HCT116 (cell line): ENCODE results near the gene GRK2. TPM values are rescaled to one million over a fixed set of nuclear protein-coding genes. Genes with fewer than 3 reads are reported as not detected.
A peak's percentile ranks its signal among the peaks of the same experiment; 100 is the strongest.

Experiments
- ATAC-seq: fragments of 200-7000 bp; cut with Tn5 transposase; 2 replicates; pipeline ENCODE4 v1.9.1; 2020; ENCODE audit warnings: mild to moderate bottlenecking, moderate library complexity
- BruUV-seq: library from RNA; stranded (reverse); fragments of 400-500 nt; replicated peaks from 2 replicates; lab custom pipeline; 2021; lab: Mats Ljungman, UMichigan
- CTCF ChIA-PET: fragments of 300-600 bp; sonication (Branson Sonifier 250); formaldehyde crosslinking; loops from one replicate; lab custom pipeline; 2021; ENCODE audit warnings: antibody characterized with exemption; lab: Charles Lee
- POLR2A ChIA-PET: fragments of 300-600, 350-600 bp; sonication (Branson Sonifier 250); formaldehyde crosslinking; loops from one replicate; lab custom pipeline; 2021; ENCODE audit warnings: antibody characterized with exemption; lab: Charles Lee
- RAD21 ChIA-PET, 2 experiments: fragments of 300-600 bp; sonication (Branson Sonifier 250); formaldehyde crosslinking; loops; one replicate each; lab custom pipeline; 2023; ENCODE audit warnings: low total read pairs in 2 of 2; ENCODE audit not compliant: uncharacterized antibody in 2 of 2, unreplicated experiment in 2 of 2, low non-redundant PET in 1 of 2; lab: Charles Lee
- DNase-seq: peaks from one replicate; pipeline ENCODE4 v3.0.0-alpha.2; 2010; ENCODE audit warnings: low read depth, low spot score
- H2AFZ ChIP-seq: fragments of 200-600 bp; shearing (Covaris generic), sonication (generic); 2 replicates; pipeline ENCODE4 v1.6.1; 2017; ENCODE audit warnings: low read depth, mixed run types, mixed read lengths, antibody characterized with exemption, low read length; ENCODE audit not compliant: poor library complexity, severe bottlenecking
- H3K27ac ChIP-seq: 2 replicates; pipeline ENCODE4 v1.5.1; 2012; ENCODE audit warnings: low read depth, low read length
- H3K27me3 ChIP-seq: fragments of 200-600 bp; sonication (generic); 2 replicates; pipeline ENCODE4 v1.6.1; 2016; ENCODE audit warnings: mixed run types, low read length, mixed read lengths; ENCODE audit not compliant: insufficient read depth
- H3K36me3 ChIP-seq, 2 experiments: fragments of 200-500 bp in 1 of 2; fragments of 200-600 bp in 1 of 2; sonication (Bioruptor generic) in 1 of 2; sonication (generic) in 1 of 2; 2 replicates each; pipeline versions ENCODE4 v1.5.1 to v1.6.1; 2014 to 2016; ENCODE audit warnings: low read length in 2 of 2, inconsistent platforms in 1 of 2, mixed read lengths in 1 of 2, mixed run types in 1 of 2; ENCODE audit not compliant: insufficient read depth in 2 of 2, control insufficient read depth in 1 of 2
- H3K4me1 ChIP-seq, 2 experiments: fragments of 200-600 bp in 1 of 2; sonication (generic) in 1 of 2; 2 replicates each; pipeline versions ENCODE4 v1.5.1 to v1.6.1; 2012 to 2017; ENCODE audit warnings: low read length in 2 of 2, inconsistent platforms in 1 of 2, mild to moderate bottlenecking in 1 of 2, mixed read lengths in 1 of 2, mixed run types in 1 of 2, moderate library complexity in 1 of 2; ENCODE audit not compliant: insufficient read depth in 2 of 2, control insufficient read depth in 1 of 2
- H3K4me2 ChIP-seq: fragments of 200-600 bp; sonication (generic); 2 replicates; pipeline ENCODE4 v1.6.1; 2017; ENCODE audit warnings: mixed run types, low read length, mixed read lengths
- H3K4me3 ChIP-seq, 2 experiments: fragments of 200-600 bp in 1 of 2; sonication (generic) in 1 of 2; replicated peaks in 1 of 2; 2 replicates each; pipeline ENCODE4 v1.5.1; 2011 to 2016; ENCODE audit warnings: low read length in 2 of 2, control low read depth in 1 of 2, low read depth in 1 of 2, mild to moderate bottlenecking in 1 of 2, mixed read lengths in 1 of 2, mixed run types in 1 of 2
- H3K79me2 ChIP-seq: fragments of 200-600 bp; sonication (generic); 2 replicates; pipeline ENCODE4 v1.6.1; 2017; ENCODE audit warnings: mild to moderate bottlenecking, mixed run types, low read length, moderate library complexity, mixed read lengths; ENCODE audit not compliant: insufficient read depth
- H3K9ac ChIP-seq: fragments of 200-600 bp; sonication (generic); 2 replicates; pipeline ENCODE4 v1.6.1; 2016; ENCODE audit warnings: low read length, mixed read lengths
- H3K9me2 ChIP-seq: fragments of 200-600 bp; sonication (generic), shearing (Covaris generic); 2 replicates; pipeline ENCODE4 v1.6.1; 2017; ENCODE audit warnings: mixed run types, mild to moderate bottlenecking, moderate library complexity; ENCODE audit not compliant: insufficient read depth
- H3K9me3 ChIP-seq, 2 experiments: fragments of 200-500 bp in 1 of 2; fragments of 200-600 bp in 1 of 2; sonication (Bioruptor generic) in 1 of 2; sonication (generic) in 1 of 2; 2 replicates each; pipeline ENCODE4 v1.6.1; 2014 to 2017; ENCODE audit warnings: low read length in 2 of 2, mixed read lengths in 2 of 2, inconsistent platforms in 1 of 2, low read depth in 1 of 2, mild to moderate bottlenecking in 1 of 2, mixed run types in 1 of 2, moderate library complexity in 1 of 2; ENCODE audit not compliant: control insufficient read depth in 1 of 2, insufficient read depth in 1 of 2
- H4K20me1 ChIP-seq: fragments of 200-600 bp; sonication (generic), shearing (Covaris generic); 2 replicates; pipeline ENCODE4 v1.6.1; 2017; ENCODE audit warnings: mixed run types, mild to moderate bottlenecking, moderate library complexity; ENCODE audit not compliant: insufficient read depth
- CBX3 ChIP-seq: IDR thresholded peaks from 2 replicates; pipeline ENCODE4 v1.6.1; 2012; ENCODE audit warnings: low read depth
- POLR2A ChIP-seq: IDR thresholded peaks from 2 replicates; pipeline ENCODE4 v1.7.0; 2011; ENCODE audit warnings: borderline replicate concordance; ENCODE audit not compliant: insufficient read depth, insufficient read length; ENCODE audit errors: extremely low read depth
- SRF ChIP-seq: IDR thresholded peaks from 2 replicates; pipeline ENCODE4 v1.6.1; 2012; ENCODE audit warnings: low read depth
- intact Hi-C: fragments of 100-400 bp; cut with micrococcal nuclease; formaldehyde crosslinking; loops from 2 replicates; pipeline ENCODE4 v1.10.0; 2022
- total RNA-seq: library from RNA; stranded (reverse); gene quantifications from one replicate; pipeline ENCODE4 v1.2.1, GENCODE V29; 2021; ENCODE audit not compliant: unreplicated experiment
- TF ChIP-seq, protein P1 (sequence below): IDR thresholded peaks from 2 replicates; pipeline ENCODE4 v1.6.1; 2011; ENCODE audit warnings: mild to moderate bottlenecking, low read length, moderate library complexity; ENCODE audit not compliant: insufficient replicate concordance; ENCODE audit errors: extremely low read depth

GRK2 gene
- total RNA-seq, 1 experiment from 2014 or later, result 83.0 TPM

DNA sequence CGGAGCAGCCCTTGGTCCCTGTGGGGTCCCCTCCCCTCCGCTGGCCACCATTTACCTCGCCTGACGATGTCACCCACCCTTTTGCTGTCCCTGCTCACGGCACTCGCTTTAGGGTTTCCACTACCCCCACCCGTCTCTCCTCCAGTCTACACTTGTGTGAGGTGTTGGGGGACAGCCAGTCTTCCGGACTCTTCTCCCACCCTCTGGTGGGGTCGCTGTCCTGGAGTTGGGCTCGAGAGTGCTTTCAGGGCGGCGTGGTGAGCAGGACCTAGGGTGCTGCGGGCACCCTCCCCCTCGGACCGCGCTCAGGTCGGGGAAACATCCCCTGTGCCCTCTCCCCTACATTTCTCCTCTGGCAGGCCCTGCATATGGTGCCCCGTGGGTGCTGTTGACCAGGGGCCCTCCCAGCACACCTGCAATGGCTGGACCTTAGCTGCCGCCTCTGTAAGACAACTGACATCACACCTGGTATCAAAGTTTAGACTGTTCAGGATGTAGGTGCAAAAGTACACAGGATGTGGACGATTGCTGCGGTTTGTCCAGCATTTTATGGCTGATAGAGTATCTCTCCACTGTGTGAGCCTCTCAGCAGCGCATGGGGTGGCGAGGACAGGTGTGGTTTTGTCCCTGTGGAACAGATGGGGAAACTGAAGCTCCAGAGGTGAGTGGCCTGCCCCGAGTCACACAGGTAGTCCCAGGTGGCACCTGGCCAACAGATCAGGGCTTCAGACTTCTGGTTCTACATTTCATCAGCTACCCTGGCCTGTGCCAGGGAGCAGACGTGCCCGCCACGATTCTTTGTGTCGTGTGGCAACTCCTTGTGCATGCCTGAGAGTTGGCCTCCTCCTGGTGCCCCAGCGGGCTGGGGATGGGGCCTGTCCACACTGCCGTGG lies 1.2 kb downstream of the GRK2 start:
- Histone ChIP-seq H2AFZ (no peak overlapping the region), H4K20me1 (no peaks in the 10 kb centered on the region), H3K4me1 (peaks cover 12 to 28% of the 10 kb centered on the region in 2 experiments; a peak in 3 of 4 replicates), H3K4me3 (peak overlapping the region; percentile 71 to 98), H3K27me3 (no peaks in the 10 kb centered on the region), H3K9ac (peak overlapping the region; percentile 84), H3K9me3 (no peaks in the 10 kb centered on the region), H3K36me3 (peaks cover 2 to 15% of the 10 kb centered on the region in 2 experiments; a peak in 1 of 4 replicates), H3K9me2 (no peaks in the 10 kb centered on the region), H3K27ac (peak overlapping the region; percentile 84), H3K79me2 (peaks cover 59% of the 10 kb centered on the region), H3K4me2 (peak overlapping the region; percentile 96)
- ATAC-seq (no peak), DNase-seq (no peak)
- POLR2A ChIA-PET, result no interaction called here
- RAD21 ChIA-PET, result no interaction called here
- intact Hi-C loops, result no loop called here
- no peak for TF ChIP-seq CBX3
- CTCF ChIA-PET, result interaction anchor here (1.0 to 1.3 kb wide), 4 partner anchors 10 to 122 kb away, joined by 3 to 10 read pairs (median 6); no protein-coding TSS in a partner anchor
- no TSS peak for BruUV-seq

DNA sequence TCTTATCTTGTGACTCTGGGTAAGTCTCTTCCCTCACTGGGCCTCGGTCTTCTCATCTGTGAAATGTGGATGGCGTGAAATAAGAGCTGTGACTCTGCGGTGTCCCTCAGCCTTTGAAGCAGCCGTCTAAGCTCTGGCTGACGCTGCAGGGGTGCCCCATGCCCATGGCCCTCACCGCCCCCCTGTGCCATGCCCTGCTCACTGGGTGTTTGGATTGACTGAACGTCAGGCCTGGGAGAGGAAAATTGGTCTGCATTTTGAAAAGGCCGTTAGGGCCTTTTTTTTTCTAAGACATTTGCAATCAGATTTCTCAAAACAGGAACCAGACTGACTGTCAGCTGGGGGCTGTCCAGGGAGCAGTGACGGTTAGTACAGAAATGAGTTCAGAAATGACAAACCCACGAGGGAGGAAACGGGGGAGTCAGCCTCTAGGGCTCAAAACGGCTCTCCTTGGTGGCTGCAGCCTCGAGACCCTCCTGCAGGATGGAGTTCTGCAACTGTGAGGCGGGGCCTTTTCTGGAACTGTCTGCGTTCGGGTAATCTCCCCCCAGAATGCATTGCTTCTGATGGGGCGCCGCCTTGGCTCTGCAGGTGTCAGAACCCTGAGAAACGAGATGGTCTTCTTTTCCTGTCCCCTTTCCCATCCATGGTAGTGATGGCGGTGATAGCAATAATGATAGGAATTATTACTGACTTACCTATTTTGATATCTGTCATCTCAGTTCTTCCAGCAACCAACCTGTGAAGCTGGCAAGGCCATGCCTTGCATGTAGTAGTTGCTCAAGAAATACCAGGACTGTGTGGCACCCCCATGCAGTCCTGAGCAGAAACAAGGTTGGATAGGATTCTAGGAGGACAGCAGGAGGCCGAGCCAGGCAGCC lies 2.0 kb downstream of the GRK2 start:
- H3K27me3 ChIP-seq, result no peaks in the 10 kb centered on the region
- no peak overlapping the region for H3K9ac ChIP-seq
- peak overlapping the region; percentile 84; the same call in 1 of the 2 replicates for H3K27ac ChIP-seq
- H3K4me2 ChIP-seq, result peak overlapping the region; percentile 96
- no peaks in the 10 kb centered on the region for H3K9me2 ChIP-seq
- no peaks in the 10 kb centered on the region for H3K9me3 ChIP-seq
- peaks cover 2 to 15% of the 10 kb centered on the region in 2 experiments; a peak in 1 of 4 replicates for H3K36me3 ChIP-seq
- ChIA-PET POLR2A (no interaction called here), CTCF (interaction anchor here (1.0 to 1.1 kb wide), 2 partner anchors 49 to 121 kb away, joined by 3 to 7 read pairs; no protein-coding TSS in a partner anchor), RAD21 (no interaction called here)
- peaks cover 8 to 19% of the 10 kb centered on the region in 2 experiments; a peak in 3 of 4 replicates for H3K4me1 ChIP-seq
- no peak overlapping the region for H2AFZ ChIP-seq
- TF ChIP-seq, protein P1, sequence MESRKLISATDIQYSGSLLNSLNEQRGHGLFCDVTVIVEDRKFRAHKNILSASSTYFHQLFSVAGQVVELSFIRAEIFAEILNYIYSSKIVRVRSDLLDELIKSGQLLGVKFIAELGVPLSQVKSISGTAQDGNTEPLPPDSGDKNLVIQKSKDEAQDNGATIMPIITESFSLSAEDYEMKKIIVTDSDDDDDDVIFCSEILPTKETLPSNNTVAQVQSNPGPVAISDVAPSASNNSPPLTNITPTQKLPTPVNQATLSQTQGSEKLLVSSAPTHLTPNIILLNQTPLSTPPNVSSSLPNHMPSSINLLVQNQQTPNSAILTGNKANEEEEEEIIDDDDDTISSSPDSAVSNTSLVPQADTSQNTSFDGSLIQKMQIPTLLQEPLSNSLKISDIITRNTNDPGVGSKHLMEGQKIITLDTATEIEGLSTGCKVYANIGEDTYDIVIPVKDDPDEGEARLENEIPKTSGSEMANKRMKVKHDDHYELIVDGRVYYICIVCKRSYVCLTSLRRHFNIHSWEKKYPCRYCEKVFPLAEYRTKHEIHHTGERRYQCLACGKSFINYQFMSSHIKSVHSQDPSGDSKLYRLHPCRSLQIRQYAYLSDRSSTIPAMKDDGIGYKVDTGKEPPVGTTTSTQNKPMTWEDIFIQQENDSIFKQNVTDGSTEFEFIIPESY, result no peak
- TF ChIP-seq SRF (no peak), POLR2A (no peak)
- no peaks in the 10 kb centered on the region for H4K20me1 ChIP-seq
- BruUV-seq, result TSS peak; percentile 35
- no peak for DNase-seq
- no peak for ATAC-seq
- H3K79me2 ChIP-seq, result peaks cover 68% of the 10 kb centered on the region
- H3K4me3 ChIP-seq, result peak overlapping the region; percentile 71 to 98
- intact Hi-C loops, result no loop called here
